ENCODE results near the gene SYT3.

The SYT3 gene, protein sequence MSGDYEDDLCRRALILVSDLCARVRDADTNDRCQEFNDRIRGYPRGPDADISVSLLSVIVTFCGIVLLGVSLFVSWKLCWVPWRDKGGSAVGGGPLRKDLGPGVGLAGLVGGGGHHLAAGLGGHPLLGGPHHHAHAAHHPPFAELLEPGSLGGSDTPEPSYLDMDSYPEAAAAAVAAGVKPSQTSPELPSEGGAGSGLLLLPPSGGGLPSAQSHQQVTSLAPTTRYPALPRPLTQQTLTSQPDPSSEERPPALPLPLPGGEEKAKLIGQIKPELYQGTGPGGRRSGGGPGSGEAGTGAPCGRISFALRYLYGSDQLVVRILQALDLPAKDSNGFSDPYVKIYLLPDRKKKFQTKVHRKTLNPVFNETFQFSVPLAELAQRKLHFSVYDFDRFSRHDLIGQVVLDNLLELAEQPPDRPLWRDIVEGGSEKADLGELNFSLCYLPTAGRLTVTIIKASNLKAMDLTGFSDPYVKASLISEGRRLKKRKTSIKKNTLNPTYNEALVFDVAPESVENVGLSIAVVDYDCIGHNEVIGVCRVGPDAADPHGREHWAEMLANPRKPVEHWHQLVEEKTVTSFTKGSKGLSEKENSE

DNA sequence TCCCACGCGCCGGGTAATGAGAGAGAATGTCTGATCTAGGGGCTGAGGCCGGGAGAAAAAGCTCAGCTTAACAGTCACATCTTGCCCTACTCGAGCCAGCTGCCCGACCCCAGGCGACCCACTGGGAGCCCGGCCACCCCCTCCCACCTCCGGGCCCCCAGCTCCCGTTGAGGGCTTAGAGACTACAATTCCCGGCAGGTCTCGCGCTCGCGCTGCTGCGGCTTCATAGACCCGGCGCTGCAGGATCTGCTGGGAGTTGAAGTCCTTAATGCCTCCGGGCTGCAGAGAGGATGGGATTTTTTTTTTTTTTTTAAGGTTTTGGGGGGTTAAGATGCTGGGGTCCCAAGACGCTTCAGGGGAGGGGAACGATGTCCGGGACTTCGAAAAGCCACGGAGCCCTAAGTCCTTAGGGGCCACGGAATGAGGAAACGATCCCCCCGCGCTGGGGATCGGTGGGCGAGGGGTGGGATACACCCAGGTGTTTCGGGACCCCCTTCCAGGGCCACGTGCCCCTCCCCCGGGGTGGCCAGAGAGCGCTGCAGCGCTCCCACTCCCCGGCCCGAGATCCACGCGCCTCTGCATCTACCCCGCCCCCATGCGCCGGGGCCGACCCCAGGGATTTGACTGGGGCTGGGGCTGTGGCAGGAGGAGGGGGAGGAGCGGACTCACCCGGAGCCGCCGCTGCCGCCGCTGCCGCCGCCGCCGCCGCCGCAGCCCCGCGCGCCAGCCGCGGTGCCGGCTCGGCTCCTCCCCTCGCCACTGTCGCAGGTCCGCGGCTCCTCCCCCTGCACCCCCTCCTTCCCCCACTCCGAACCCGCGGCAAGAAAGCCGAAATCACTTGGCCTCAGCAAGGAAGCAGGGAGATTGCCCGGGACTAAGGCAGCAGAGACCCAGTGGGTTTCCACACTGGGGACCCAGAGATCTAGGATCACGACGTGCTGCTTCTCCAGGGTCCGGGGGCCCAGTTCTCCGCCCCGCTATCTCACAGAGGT lies at the start of gene SYT3:
Gene SYT3 (minus strand): TSS at position 761 of the 992 bp plus-strand sequence. CDS start 2,470 bp downstream, outside the sequence.
- no peak for DNase-seq (ENCODE audit: low read depth)

DNA sequence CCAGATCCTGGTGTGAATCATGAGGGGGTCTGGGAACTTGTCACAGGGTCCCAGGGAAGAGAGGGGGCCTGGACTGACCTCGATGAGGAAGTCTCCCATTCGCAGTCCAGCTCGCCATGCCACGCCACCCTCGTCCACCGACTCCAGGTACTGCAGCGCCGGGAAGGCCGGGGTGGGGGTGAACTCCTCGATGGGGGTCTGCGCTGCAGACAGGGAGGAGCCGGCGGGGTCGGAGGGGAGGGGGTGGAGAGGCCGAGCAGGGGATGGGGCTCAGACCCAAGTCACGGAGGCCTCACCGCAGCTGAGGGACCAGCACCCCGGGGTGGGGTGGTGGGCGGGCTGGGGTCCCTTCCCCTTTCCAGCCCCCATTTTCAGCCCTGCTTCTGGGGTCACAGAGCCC lies 49.1 kb upstream of the SYT3 start:
- no peak for DNase-seq (ENCODE audit: low read depth)

DNA sequence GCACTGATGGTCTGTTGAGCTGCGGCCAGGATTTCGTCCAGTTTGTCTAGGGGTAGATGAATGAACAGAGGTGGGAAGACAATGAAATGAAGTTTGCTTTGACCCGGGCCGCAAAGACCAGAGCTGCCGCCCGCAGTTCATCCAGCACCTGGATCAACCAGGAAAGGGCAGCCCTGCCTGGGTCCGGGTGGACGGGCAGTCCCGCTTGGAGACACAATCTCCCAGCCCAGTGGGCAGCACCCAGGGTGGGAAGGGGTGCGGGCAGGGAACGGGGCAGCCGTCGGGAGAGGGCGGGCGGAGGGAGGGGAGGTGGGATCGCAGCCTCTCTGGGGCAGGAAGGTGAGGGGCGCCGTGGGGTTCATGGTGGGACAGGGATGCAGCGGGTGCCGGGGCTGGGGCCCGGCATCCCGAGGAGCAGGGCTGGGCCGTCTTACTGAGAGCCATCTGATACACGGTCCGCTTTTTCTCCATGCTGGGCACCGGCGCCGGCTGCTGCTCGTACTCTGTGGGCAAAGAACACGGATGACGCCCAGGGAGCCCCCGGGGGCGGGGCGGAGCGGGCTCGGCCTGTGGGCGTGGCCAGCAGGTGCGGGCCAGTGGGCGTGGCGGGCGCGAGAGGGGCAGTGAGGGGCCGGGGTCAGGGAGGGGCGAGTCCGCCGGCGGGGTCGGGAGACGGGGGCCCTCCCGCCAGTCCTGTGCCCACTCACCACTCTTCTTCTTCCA lies 46.8 kb upstream of the SYT3 start:
- DNase-seq (ENCODE audit: low read depth): no peak

DNA sequence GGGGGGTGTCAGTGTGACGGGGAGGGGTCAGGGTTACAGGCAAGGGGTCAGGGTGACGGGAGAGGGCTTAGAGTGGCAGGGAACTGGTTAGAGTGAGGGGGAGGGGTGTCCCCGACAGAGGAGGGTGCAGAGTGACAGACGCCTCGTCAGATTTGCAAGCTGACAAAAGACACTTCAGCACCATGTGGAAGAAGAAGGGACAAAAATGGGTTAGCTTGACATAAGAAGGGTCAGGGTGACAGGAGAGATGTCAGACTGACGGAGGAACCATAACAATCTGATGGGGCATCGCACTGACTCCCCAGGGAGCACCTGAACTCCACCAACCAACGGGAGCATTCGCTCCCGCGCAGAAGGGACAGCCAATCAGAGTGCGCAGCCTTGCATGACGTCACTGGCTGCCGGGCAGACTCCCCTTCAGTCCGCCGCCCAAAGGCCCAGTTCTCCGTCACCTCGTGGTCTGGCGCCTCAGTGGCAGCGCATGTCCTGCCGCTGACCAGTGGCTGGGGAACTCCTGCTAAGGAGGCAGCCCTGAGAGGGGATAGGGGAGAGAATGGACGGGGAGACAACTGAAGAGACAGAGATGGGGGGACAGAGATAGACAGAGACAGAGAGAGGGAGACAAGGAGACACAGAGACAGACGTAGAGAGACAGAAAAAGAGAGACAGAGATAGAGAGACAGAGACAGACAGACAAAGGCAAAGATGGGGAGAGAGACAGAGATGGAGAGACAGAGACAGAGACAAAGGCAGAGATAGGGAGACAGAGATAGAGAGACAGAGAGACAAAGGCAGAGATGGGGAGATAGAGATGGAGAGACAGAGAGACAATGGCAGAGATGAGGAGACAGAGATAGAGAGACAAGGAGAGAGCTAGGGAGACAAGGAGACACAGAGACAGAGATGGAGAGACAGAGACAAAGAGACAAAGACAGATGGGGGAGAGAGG lies 39.8 kb upstream of the SYT3 start:
- DNase-seq (ENCODE audit: low read depth): peak; percentile 61

DNA sequence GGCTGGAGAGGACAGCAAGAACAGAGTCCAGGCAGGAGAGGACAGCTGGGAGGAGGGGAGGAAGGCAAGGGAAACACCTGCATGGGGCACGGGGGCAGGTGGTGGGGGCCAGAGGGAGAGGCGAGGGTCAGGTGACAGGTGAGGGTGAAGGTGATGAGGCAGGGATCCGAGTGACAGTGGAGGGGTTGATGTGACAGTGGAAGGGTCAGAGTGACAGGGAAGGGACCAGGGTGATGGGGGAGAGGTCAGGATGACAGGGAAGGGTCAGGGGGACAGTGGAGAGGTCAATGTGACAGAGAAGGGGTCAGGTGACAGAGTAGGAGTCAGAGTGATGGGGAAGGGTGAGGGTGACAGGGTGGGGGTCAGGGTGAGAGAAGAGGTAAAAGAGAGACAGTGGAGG lies 38.6 kb upstream of the SYT3 start:
- no peak for DNase-seq (ENCODE audit: low read depth)

DNA sequence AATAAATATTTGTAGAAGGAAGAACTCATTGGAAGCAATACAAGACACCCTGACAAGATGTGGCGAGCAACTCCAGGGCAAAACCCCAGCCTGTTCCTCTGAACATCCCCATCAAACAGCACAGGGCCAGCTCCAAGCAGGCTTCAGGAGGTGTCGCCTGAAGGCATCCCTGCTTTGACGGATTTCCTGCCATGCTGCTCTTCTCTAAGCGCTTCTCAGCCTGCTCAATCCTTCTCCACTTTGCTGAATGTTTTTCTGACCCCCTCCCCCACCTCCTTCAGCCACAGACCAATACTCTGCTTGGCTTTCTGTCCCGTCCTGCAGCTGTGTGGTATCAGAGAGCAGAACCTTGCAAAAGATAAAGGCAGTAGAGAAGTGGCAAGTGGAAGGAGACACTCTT lies 38.0 kb upstream of the SYT3 start:
- DNase-seq (ENCODE audit: low read depth): no peak

DNA sequence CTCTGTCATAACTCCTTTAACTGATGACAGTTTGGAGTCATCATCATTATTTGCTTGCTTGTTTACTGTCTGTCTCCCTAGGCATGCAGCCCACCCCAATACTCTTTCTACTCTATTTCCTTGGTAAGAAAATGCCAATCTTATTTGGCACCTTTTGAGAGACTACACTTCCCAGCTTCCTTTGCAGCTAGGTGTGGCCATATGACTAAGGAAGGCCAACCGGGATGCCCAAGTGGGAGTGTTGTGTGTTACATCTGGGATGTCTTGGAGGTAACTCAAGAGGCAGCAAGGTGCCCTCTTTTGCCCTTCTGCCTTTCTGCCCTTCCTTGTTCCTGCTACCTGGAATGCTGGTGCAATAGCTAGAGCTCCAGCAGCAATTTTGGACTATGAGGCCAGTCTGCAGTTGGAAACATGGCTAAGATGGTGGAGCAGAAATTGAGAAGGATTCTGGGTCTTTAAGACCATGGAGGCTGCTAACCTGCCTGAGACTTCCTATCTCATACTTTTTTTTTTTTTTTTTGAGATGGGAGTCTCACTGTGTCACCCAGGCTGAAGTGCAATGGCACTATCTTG lies 37.0 kb upstream of the SYT3 start:
- no peak for DNase-seq (ENCODE audit: low read depth)

DNA sequence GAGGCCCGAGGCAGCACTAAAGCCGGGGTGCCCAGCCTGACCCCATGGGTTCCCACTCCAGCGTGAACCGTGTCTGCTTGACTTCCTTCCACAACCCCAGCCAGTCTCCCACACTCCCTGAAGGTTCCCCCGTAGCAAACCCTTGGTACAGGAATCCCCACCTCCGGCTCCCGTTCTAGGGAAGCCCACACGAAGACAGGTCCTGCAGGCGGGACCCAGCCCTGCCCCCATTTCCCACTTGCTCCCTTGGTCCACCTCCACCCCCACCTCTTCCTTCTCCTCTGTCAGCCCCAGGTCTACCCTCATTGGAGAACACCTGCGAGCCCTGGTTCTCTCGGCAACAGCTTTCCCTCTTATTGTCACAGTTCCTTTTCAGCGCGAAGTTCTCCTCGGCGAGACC lies 33.4 kb upstream of the SYT3 start:
- no peak for DNase-seq (ENCODE audit: low read depth)

DNA sequence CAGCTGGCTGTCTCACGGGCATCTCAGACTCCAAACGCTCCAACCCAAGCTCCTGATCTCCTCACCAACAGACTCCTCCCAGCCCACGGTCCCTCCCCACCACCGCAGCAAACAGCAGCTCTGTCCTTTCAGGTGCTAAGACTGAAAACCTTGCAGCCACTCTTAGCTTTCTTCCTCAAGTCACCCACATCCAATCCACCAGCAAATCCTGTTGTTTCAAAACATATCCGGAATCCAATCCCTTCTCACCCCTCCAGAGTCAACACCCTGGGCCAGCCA lies 30.4 kb upstream of the SYT3 start:
- DNase-seq (ENCODE audit: low read depth): no peak

DNA sequence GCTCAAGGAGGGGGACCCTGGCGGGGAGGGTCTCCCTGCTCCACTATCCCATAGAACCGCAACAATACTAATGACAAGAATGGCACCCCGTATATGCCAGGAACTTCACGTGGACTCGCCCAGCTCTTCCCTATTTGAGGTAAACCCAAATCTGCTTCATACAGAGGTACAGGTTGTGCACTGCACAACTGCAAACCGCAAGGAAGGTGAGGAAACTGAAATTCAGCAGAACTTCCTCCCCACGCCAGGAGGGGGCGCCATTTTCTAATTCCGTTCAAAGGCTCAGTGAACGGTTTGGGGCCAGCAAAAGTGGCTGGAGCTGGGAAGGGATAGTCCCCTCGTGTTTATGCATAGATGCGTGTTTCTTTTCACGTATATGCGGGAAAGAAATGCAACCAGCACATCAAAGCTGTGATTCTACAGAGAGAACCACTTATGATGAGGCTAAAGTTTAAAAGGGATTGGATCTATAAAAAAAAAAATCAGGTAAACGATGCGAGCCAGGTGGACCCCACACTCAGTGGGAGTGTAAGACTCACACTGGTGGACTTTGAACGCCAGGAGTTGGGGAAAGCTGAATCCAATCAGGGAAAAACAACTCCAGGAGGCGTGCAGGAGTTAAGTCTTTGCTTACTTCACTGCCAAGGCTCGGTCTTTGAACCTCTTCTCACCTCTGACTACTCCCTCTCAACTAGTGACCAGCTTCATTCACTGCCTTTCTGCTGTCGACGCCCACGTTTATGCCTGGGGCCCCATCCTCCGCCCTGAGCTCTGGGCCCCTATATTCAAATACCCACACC lies 29.8 kb upstream of the SYT3 start:
- peak; percentile 15 for DNase-seq (ENCODE audit: low read depth)

DNA sequence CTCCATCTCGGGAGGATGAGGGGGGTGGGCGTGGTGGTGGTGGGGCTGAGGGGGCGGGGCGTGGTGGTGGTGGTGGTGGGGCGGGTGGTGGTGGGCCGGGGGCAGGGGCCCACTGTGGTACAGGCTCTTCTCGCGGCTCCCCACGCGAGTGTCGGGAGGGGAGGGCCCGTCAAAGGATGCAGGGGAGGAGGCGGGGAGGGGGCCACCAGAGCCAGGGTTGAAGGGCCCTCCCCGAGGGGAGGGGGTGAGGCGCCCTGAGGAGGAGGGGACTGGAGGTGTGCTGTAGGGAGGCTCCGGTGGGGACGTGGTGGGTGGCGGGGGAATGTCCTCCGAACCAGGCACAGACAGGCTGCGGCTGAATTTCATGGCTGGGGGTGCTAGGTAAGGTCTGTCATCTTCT lies 29.2 kb upstream of the SYT3 start:
- no peak for DNase-seq (ENCODE audit: low read depth)

DNA sequence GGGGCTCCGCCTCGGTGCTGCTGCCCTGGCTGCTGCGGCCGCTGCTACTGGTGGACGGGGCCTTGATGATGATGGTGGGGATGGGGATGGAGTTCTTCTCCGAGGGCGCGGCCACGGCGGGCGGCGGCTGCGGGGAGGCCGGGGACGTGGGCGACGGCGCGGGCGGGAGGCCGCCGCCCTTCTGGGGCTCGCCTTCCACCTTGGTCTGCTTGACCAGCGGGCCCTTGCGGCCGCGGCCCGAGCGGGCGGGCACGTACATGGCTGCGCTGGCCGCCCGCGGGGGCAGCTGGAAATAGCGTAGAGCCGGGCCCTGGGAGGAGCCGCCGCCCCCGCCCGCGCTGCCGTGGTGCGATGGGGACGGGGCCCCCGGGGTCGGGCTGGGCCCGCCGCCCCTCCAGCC lies 28.7 kb upstream of the SYT3 start:
- DNase-seq (ENCODE audit: low read depth): no peak

DNA sequence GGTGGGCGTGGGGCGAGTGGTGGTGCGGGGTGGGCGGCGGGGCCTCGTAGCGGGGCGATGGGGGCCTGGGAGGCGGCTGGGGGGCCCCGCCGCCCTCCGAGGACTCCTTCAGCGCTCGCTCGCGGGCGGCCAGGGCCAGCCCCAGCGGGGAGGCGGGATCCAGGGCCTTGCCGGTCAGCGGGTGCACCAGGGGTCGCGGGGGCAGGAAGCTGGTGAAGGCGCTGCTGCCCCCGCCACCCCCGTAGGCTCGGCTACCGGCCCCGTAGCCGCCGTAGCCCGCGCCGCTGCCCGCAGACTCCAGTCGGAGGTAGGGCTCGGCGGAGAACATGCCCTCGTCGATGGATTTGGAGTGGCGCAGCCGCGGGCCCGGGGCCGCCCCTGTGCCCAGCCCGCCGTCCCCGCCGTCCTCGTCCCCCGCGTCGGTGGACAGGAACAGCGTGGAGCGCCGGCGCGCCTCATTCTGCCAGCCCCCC lies 28.1 kb upstream of the SYT3 start:
- no peak for DNase-seq (ENCODE audit: low read depth)

DNA sequence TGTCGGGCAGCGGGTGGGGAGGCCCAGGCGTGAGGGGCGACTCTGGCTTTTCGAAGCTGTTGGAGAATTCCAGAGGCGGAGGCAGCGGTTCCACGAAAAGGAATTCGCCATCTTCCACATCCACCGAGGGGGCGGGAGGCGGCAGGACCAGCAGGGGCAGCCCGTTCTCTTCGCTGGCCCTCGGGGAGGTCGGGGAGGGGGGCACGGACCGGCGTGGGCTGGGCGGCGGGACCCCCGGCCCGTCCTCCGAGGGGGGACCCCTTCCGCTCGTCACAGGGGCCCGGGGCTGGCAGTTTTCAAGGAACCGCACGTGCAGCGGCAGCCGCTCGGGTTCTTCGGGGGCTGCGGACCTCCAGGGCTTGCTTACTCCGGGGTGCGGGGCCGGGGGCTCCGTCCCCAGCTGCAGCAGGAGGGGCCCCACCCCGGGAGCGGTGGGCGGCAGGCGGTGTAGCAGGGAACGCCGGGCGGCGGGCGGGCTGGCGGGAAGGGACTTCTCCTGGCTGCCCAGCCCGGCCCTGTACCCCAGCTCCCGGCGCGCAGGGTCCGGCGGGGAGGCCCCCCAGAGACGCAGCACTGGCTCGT lies 27.6 kb upstream of the SYT3 start:
- DNase-seq (ENCODE audit: low read depth): no peak

DNA sequence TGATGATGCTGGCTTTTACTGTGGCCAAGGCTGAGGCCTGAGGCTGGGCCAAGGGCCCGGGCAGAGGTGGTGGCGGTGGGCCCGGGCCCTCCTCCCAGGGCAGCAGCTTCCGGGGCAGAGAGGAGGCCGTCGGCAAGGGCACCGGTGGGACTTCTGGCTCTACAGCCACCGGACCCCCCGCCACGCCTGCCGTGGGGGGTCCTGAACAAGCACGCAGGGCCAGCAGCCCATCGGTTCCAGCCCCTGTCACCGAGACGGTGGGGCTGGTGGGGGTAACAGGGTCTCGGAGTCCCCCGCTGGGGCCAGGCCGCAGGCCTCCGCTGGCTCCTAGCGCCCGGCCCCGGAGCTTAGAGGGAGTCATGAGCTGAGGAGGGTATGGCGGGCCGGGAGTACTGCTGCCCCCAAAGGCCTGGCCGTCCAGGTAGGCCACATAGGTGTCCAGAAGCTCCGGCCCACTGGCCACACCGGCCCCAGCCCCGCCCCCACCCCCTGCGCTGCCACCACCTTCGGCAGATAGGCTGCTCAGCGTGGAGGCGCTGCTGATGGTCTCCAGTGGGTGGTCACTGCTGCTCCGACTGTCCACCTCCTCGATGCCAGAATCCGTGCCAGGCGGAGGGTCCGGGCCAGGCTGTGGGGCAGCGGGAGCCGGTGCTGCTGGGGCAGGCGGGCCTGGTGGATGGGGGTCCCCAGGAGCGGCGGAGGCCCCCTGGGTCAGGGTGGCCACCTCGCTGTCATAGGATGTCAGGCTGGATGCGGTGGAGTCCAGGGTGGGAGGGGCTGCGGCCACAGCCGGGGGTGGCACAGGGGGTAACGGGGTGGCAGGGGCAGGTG lies 26.9 kb upstream of the SYT3 start:
- DNase-seq (ENCODE audit: low read depth): no peak

DNA sequence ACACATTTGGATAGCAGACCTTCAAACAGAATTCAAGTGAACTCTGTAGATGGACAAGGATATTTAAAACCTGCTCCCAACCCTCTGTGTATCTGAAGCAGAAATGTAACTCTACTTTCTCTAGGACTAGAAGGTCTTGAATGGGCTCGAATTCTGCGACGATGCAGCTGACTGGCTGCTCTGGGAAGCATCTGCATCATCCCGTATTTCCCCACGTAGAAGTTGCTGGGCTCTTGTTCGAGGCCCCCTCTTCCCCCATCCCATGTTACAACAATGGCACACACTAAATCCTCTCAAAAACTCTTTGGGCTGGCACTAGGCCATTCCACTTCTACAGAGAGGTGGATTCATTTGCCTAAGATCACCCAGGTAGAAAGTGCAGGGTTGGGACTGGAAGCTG lies 24.5 kb upstream of the SYT3 start:
- no peak for DNase-seq (ENCODE audit: low read depth)

DNA sequence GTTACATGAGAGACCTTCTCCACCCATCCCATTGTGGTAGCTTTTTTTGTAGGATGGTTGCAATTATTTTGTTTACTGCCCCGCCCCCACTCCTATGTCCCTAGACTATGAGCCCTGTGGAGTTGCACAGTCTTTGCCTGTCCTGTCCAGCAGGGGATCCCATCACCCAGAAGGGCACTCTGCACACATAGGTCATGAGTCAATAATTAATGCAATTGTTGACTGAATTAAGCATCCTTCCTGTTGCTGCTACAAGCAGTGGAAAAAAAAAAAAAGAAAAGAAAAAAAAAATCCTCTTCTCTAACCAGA lies 23.8 kb upstream of the SYT3 start:
- no peak for DNase-seq (ENCODE audit: low read depth)

DNA sequence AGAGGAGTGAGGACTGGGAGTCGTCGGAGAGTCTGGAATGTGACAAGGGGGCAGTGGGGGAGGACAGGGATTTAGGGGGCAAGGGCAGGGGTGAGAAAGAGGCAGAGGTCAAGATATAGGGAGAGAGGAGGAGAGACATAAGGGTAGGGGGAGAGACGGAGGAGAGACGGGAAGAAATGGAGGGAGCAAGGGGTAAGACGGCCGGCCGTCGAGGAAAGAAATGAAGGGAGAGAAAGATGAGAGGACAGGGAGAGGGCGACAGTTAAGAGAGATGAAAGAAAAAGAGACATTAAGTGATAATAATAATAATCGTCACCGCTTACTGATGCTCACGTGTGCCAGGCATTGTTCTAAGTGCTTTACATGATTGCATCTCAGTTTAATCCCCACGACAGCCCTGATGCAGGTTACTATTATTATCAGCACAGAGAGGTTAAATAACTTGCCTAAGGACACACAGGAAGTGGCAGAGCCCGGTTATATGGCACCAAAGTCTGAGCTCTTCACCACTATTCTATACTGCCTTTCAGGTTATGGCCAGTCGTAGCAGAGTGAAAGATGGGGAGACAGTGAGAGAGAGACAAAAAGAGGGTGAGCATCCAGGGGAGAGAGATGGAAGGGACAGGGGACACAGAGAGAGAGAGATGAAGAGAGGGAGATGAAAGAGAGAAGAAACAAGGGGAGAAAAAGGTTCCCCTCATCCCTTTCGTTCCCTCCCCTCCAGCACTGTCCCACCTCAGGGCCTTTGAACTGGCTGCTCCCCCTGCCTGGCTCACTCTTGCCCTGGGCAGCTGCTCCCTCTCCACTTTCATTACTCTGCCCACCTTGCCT lies 23.2 kb upstream of the SYT3 start:
- DNase-seq (ENCODE audit: low read depth): no peak
